K562 (cell line): ENCODE data around the gene KLRF2. TPM values are rescaled to one million over a fixed set of nuclear protein-coding genes. Genes with fewer than 3 reads are reported as not detected.

Source experiments
- ATAC-seq: fragments of 200-7000 bp; cut with Tn5 transposase; 3 replicates; pipeline ENCODE4 v1.9.1; 2020; ENCODE audit warnings: moderate library complexity
- BruUV-seq: library from RNA; stranded (reverse); fragments of 400-500 nt; replicated peaks from 2 replicates; lab custom pipeline; 2021; lab: Mats Ljungman, UMichigan
- CTCF ChIA-PET: fragments of 300-600 bp; formaldehyde crosslinking; extraction: SDS; loops from one replicate; lab custom pipeline; 2021; ENCODE audit warnings: low intra/inter-chr PET ratio; lab: Yijun Ruan, JAX
- POLR2A ChIA-PET: fragments of 300-600, 350-650 bp; sonication (Branson Sonifier 250); formaldehyde crosslinking; extraction: SDS; loops from one replicate; lab custom pipeline; 2021; ENCODE audit warnings: antibody characterized with exemption, inconsistent platforms; lab: Yijun Ruan, JAX
- DNase-seq, 4 experiments: peaks; one replicate each; pipeline versions ENCODE4 v3.0.0 to v3.0.0-alpha.2; 2011 to 2018; ENCODE audit warnings: low spot score in 3 of 4, mixed read lengths in 3 of 4; ENCODE audit errors: extremely low read depth in 1 of 4
- FAIRE-seq: peaks from 2 replicates; lab custom pipeline; 2011; peaks lifted over from hg19 to GRCh38; lab: Jason Lieb, UNC
- H2AFZ ChIP-seq: 2 replicates; pipeline ENCODE4 v1.6.0; 2011; ENCODE audit warnings: low read depth, low read length, control low read depth, inconsistent platforms
- H3K27ac ChIP-seq: fragments of 200-600 bp; 3 replicates; pipeline ENCODE4 v1.8.0; 2011; ENCODE audit warnings: low read depth, mild to moderate bottlenecking, control low read depth, inconsistent platforms, low read length, moderate library complexity, mixed read lengths; ENCODE audit errors: extremely low read depth
- H3K27me3 ChIP-seq, 2 experiments: fragments of 300-600 bp in 1 of 2; 2 replicates in 1 of 2; 3 replicates in 1 of 2; pipeline versions ENCODE4 v1.6.0 to v1.8.0; 2011; ENCODE audit warnings: inconsistent platforms in 2 of 2, low read length in 2 of 2, mild to moderate bottlenecking in 1 of 2, mixed read lengths in 1 of 2, moderate library complexity in 1 of 2; ENCODE audit not compliant: control insufficient read depth in 2 of 2, insufficient read depth in 2 of 2
- H3K36me3 ChIP-seq: fragments of 300-600 bp; 3 replicates; pipeline ENCODE4 v1.8.0; 2011; ENCODE audit warnings: mild to moderate bottlenecking, low read length, inconsistent platforms; ENCODE audit not compliant: control insufficient read depth, insufficient read depth
- H3K4me1 ChIP-seq, 2 experiments: fragments of 200-600 bp in 1 of 2; replicated peaks in 1 of 2; 2 replicates in 1 of 2; 3 replicates in 1 of 2; pipeline versions ENCODE4 v1.5.1 to v1.8.0; 2011; ENCODE audit warnings: inconsistent platforms in 2 of 2, low read length in 2 of 2, mild to moderate bottlenecking in 1 of 2, mixed read lengths in 1 of 2, moderate library complexity in 1 of 2; ENCODE audit not compliant: control insufficient read depth in 2 of 2, insufficient read depth in 2 of 2
- H3K4me2 ChIP-seq: 2 replicates; pipeline ENCODE4 v1.6.1; 2011; ENCODE audit warnings: low read length, control low read depth, inconsistent platforms, mixed read lengths; ENCODE audit not compliant: insufficient read depth
- H3K4me3 ChIP-seq: fragments of 200-600 bp; sonication (generic), shearing (Covaris generic); 2 replicates; pipeline ENCODE4 v1.5.1; 2016; ENCODE audit warnings: control low read depth, inconsistent platforms
- H3K79me2 ChIP-seq: fragments of 200-600 bp; 3 replicates; pipeline ENCODE4 v1.8.0; 2011; ENCODE audit warnings: low read length, inconsistent platforms; ENCODE audit not compliant: control insufficient read depth, insufficient read depth
- H3K9ac ChIP-seq, 2 experiments: 2 replicates each; pipeline versions ENCODE4 v1.6.0 to v1.6.1; 2011; ENCODE audit warnings: low read depth in 2 of 2, low read length in 2 of 2, control low read depth in 1 of 2, inconsistent platforms in 1 of 2, mild to moderate bottlenecking in 1 of 2, mixed read lengths in 1 of 2; ENCODE audit not compliant: insufficient read depth in 1 of 2
- H3K9me1 ChIP-seq: one replicate; pipeline ENCODE4 v1.6.0; 2011; ENCODE audit warnings: inconsistent platforms, mild to moderate bottlenecking, low read length, moderate library complexity; ENCODE audit not compliant: control insufficient read depth, insufficient read depth
- H3K9me3 ChIP-seq: replicated peaks from 2 replicates; pipeline ENCODE4 v1.5.1; 2011; ENCODE audit warnings: low read depth, low read length, inconsistent platforms; ENCODE audit not compliant: control insufficient read depth, insufficient read depth
- H4K20me1 ChIP-seq: replicated peaks from 2 replicates; pipeline ENCODE4 v1.6.1; 2011; ENCODE audit warnings: low read length, inconsistent platforms, mixed read lengths; ENCODE audit not compliant: control insufficient read depth, insufficient read depth
- BRD4 ChIP-seq: fragments of 200-600 bp; sonication (generic); IDR thresholded peaks from 2 replicates; pipeline ENCODE4 v1.6.1; 2017; ENCODE audit warnings: inconsistent platforms
- CBX3 ChIP-seq, 2 experiments: IDR thresholded peaks; 1 replicate in 1 of 2; 2 replicates in 1 of 2; pipeline ENCODE4 v1.6.1; 2012; ENCODE audit warnings: inconsistent platforms in 2 of 2, low read length in 2 of 2, borderline replicate concordance in 1 of 2, control low read depth in 1 of 2
- CTBP1 ChIP-seq: fragments of 450-650 bp; IDR thresholded peaks from 2 replicates; pipeline ENCODE4 v1.6.1; 2016; ENCODE audit warnings: borderline replicate concordance
- CTCF ChIP-seq, 3 experiments: IDR thresholded peaks in 2 of 3; conservative IDR thresholded peaks in 1 of 3; 2 replicates each; pipeline ENCODE4 v1.5.1; 2011 to 2012; ENCODE audit warnings: low read length in 3 of 3, mild to moderate bottlenecking in 3 of 3, control low read depth in 2 of 3, improper control_type of control experiment in 1 of 3, inconsistent platforms in 1 of 3, low read depth in 1 of 3, mixed read lengths in 1 of 3, moderate library complexity in 1 of 3; ENCODE audit not compliant: insufficient read depth in 2 of 3
- ESRRA ChIP-seq: fragments of 450-650 bp; IDR thresholded peaks from 2 replicates; pipeline ENCODE4 v1.6.1; 2014; ENCODE audit warnings: low read depth, mild to moderate bottlenecking, moderate library complexity, borderline replicate concordance
- ETV1 ChIP-seq: fragments of 450-650 bp; conservative IDR thresholded peaks from 2 replicates; pipeline ENCODE4 v1.6.1; 2016; ENCODE audit warnings: missing genetic modification characterization, control low read depth, low read depth, missing compliant biosample characterization
- KLF10 ChIP-seq: fragments of 250-450 bp; sonication (Bioruptor Pico); IDR thresholded peaks from 2 replicates; pipeline ENCODE4 v1.6.1; 2021; ENCODE audit warnings: matching md5 sums
- MAFK ChIP-seq: IDR thresholded peaks from 2 replicates; pipeline ENCODE4 v1.6.1; 2011; ENCODE audit warnings: low read length, improper control_type of control experiment
- SMAD4 ChIP-seq: fragments of 250-450 bp; sonication (Bioruptor Pico); conservative IDR thresholded peaks from 2 replicates; pipeline ENCODE4 v1.8.0; 2021; ENCODE audit warnings: inconsistent platforms, mild to moderate bottlenecking, moderate library complexity
- TSC22D4 ChIP-seq: fragments of 450-650 bp; IDR thresholded peaks from 2 replicates; pipeline ENCODE4 v1.6.1; 2016; ENCODE audit warnings: missing genetic modification characterization, missing biosample characterization, control low read depth
- ZNF507 ChIP-seq: conservative IDR thresholded peaks from 2 replicates; pipeline ENCODE4 v1.6.1; 2017; ENCODE audit warnings: missing genetic modification characterization, missing compliant biosample characterization
- ZNF551 ChIP-seq: fragments of 250-450 bp; sonication (Bioruptor Pico); IDR thresholded peaks from 2 replicates; pipeline ENCODE4 v1.5.0; 2021; ENCODE audit warnings: mild to moderate bottlenecking, moderate library complexity
- WGBS: fragments of 100-300 bp; shearing (Covaris generic); methylation state at CpG from one replicate; pipeline ENCODE4 v1.1.6; 2016; ENCODE audit warnings: low coverage, mixed read lengths; ENCODE audit not compliant: insufficient coverage; ENCODE audit errors: missing lambda C conversion rate; 5-methylcytosine and 5-hydroxymethylcytosine counted together
- in situ Hi-C: fragments of 300-500 bp; cut with MboI; formaldehyde crosslinking; loops from 4 replicates; pipeline ENCODE4 v1.15.0; 2018; ENCODE audit warnings: inconsistent platforms, mixed read lengths
- intact Hi-C: fragments of 100-400 bp; cut with micrococcal nuclease; formaldehyde crosslinking; loops from 2 replicates; pipeline ENCODE4 v1.14.2; 2022
- polyA plus RNA-seq, 8 experiments: library from polyadenylated mRNA; depleted of rRNA in 4 of 8; stranded (reverse) in 5 of 8; unstranded in 3 of 8; fragments of >200 nt; fragmentation: Nextera tagmentation in 2 of 8; fragmentation: Illumina TruSeq in 1 of 8; extraction: Ambion mirVana in 2 of 8; extraction: Trizol in 1 of 8; gene quantifications; 2 replicates each; pipeline versions ENCODE4 v1.2.1 to v1.2.3, GENCODE V29; 2011 to 2014; ENCODE audit warnings: inconsistent platforms in 1 of 8, missing spikeins in 1 of 8
- total RNA-seq, 7 experiments: library from RNA; depleted of rRNA in 6 of 7; stranded (reverse); fragments of >200 nt in 6 of 7; fragmentation: Illumina TruSeq in 2 of 7; extraction: Trizol in 2 of 7; gene quantifications; 2 replicates each; pipeline versions ENCODE4 v1.2.1 to v1.2.3, GENCODE V29; 2011 to 2021; ENCODE audit warnings: low replicate concordance in 1 of 7
- TF ChIP-seq, protein P1 (sequence below): fragments of 450-650 bp; IDR thresholded peaks from 2 replicates; pipeline ENCODE4 v1.6.1; 2016; ENCODE audit warnings: mild to moderate bottlenecking

Gene KLRF2
- total and polyA plus RNA-seq, 9 of the 15 experiments (the other 6 are each of a cell fraction or from before 2014, with no cell fraction given): not detected

DNA sequence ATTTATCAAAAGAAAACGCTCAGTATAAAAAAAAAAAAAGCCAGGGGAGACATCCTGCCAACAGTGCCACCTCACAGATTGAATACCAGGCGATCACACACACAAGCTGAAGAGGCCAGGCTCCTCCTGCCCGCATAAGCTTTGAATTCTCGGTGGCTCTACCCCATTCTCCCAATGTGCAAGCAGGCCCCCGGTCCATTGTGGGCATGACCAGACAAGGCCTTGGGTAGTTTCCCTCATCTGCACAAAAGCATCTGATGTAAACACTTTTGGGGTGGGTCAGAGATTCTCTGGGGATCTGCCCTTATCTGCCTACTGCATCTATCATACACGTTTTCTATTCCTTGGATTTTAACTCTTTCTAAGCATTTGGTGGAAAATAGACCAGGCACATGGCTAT is 16.2 kb downstream of the KLRF2 start:
- Histone ChIP-seq H4K20me1 (no peaks in the 10 kb centered on the region), H3K27ac (no peak overlapping the region), H3K9me3 (no peaks in the 10 kb centered on the region), H3K79me2 (no peaks in the 10 kb centered on the region), H2AFZ (no peak overlapping the region), H3K36me3 (no peaks in the 10 kb centered on the region), H3K9me1 (no peaks in the 10 kb centered on the region), H3K9ac (no peak overlapping the region), H3K4me3 (no peak overlapping the region), H3K4me1 (peaks cover 0 to 6% of the 10 kb centered on the region in 2 experiments; a peak in 2 of 5 replicates), H3K27me3 (no peaks in the 10 kb centered on the region), H3K4me2 (no peak overlapping the region)
- WGBS: 65% methylated on average over 6 of the region's 6 CpGs
- TF ChIP-seq ZNF507 (tag): no peak
- CTCF ChIA-PET: no interaction called here
- no TSS peak for BruUV-seq
- DNase-seq (no peak), ATAC-seq (no peak), FAIRE-seq (no peak)
- POLR2A ChIA-PET: no interaction called here
- intact Hi-C loops: no loop called here
- in situ Hi-C loops: no loop called here

DNA sequence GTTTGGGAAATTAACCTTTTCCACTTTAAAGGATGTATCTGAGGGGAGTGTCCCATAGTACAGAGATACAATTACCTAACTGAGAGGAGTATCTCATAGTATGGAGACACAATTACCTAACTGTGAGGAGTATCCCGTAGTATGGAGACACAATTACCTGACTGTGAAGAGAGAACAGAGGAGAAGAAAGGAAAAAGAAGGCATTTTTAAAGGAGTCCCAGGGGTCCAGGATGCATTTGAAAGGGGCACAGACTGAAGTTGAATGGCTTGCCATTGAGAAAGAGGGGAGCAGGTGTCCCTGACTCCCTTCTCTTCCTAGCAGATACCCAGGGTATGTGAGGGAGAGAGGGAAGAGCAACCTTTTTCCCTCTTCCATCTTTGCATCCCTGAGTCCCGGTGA is 17.9 kb downstream of the KLRF2 start:
- H3K9me1 ChIP-seq: no peaks in the 10 kb centered on the region
- H3K27me3 ChIP-seq: no peaks in the 10 kb centered on the region
- no peak for DNase-seq
- no peak for ATAC-seq
- H3K4me2 ChIP-seq: no peak overlapping the region
- 50% methylated on average over 2 of the region's 2 CpGs for WGBS
- intact Hi-C loops (no loop called here), in situ Hi-C loops (no loop called here)
- FAIRE-seq: no peak
- H4K20me1 ChIP-seq: no peaks in the 10 kb centered on the region
- H3K36me3 ChIP-seq: no peaks in the 10 kb centered on the region
- H2AFZ ChIP-seq: peak overlapping the region; percentile 57
- no peak overlapping the region for H3K27ac ChIP-seq
- CTCF ChIA-PET: no interaction called here
- H3K4me3 ChIP-seq: no peak overlapping the region
- H3K9ac ChIP-seq: no peak overlapping the region
- POLR2A ChIA-PET: no interaction called here
- no peaks in the 10 kb centered on the region for H3K79me2 ChIP-seq
- 0 out of 2 replicates have a peak, but pooled peaks cover 2% of the 10 kb centered on the region for H3K9me3 ChIP-seq
- BruUV-seq: no TSS peak
- H3K4me1 ChIP-seq: peaks cover 0 to 6% of the 10 kb centered on the region in 2 experiments; a peak in 3 of 5 replicates
- TF ChIP-seq CTCF (IDR thresholded peaks at IDR 0.05 in 2 of 3, conservative IDR thresholded peaks at IDR 0.05 in 1 of 3; ENCODE audit: insufficient read depth in 2 of 3, low read depth in 1 of 3, low read length in 3 of 3) (no peak), CBX3 (IDR thresholded peaks at IDR 0.05; ENCODE audit: borderline replicate concordance in 1 of 2, low read length in 2 of 2) (no peak), KLF10 (no peak), MAFK (no peak), TSC22D4 (no peak), BRD4 (no peak), SMAD4 (CRISPR knock-in tag) (no peak), ZNF551 (CRISPR knock-in tag) (no peak), ESRRA (no peak), ETV1 (tag) (no peak), CTBP1 (no peak)
- TF ChIP-seq, protein P1, sequence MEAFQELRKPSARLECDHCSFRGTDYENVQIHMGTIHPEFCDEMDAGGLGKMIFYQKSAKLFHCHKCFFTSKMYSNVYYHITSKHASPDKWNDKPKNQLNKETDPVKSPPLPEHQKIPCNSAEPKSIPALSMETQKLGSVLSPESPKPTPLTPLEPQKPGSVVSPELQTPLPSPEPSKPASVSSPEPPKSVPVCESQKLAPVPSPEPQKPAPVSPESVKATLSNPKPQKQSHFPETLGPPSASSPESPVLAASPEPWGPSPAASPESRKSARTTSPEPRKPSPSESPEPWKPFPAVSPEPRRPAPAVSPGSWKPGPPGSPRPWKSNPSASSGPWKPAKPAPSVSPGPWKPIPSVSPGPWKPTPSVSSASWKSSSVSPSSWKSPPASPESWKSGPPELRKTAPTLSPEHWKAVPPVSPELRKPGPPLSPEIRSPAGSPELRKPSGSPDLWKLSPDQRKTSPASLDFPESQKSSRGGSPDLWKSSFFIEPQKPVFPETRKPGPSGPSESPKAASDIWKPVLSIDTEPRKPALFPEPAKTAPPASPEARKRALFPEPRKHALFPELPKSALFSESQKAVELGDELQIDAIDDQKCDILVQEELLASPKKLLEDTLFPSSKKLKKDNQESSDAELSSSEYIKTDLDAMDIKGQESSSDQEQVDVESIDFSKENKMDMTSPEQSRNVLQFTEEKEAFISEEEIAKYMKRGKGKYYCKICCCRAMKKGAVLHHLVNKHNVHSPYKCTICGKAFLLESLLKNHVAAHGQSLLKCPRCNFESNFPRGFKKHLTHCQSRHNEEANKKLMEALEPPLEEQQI: no peak
